Fibroblast of villous mesenchyme (primary cell): ENCODE measurements around the gene CLTC. TPM values are rescaled to one million over a fixed set of nuclear protein-coding genes. Genes with fewer than 3 reads are reported as not detected.

Experiments
- DNase-seq: peaks from one replicate; pipeline ENCODE4 v3.0.0-alpha.2; 2010; ENCODE audit warnings: low read depth
- H3K4me3 ChIP-seq: 2 replicates; pipeline ENCODE4 v1.5.1; 2011; ENCODE audit warnings: low read depth, mild to moderate bottlenecking, low read length
- total RNA-seq: library from RNA; depleted of rRNA; stranded (reverse); fragments of >200 nt; gene quantifications from 2 replicates; pipeline ENCODE4 v1.2.3, GENCODE V29; 2012
- TF ChIP-seq, protein P1 (sequence below): IDR thresholded peaks from 2 replicates; pipeline ENCODE4 v1.5.1; 2012; ENCODE audit warnings: low read depth, mild to moderate bottlenecking, low read length; ENCODE audit not compliant: insufficient read depth

CLTC gene
- total RNA-seq, 1 donor: 613 TPM

DNA sequence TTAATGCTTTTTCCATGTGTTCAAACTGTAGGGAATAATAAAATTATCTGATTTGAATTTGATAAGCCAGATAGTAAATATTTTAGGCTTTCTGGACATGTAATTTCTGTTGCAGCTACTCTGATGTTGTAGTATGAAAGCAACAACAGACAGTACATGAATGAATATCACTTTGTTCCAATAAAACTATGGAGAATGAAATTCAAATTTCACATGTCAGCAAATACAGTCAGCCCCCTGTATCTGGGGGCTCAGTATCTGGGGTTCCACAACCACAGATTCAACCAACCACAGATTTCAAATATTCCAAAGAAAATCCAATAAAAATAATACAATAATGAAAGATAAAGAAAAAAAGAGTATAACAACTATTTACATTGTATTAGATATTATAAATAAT lies 8.2 kb upstream of the CLTC start:
- TF ChIP-seq, protein P1, sequence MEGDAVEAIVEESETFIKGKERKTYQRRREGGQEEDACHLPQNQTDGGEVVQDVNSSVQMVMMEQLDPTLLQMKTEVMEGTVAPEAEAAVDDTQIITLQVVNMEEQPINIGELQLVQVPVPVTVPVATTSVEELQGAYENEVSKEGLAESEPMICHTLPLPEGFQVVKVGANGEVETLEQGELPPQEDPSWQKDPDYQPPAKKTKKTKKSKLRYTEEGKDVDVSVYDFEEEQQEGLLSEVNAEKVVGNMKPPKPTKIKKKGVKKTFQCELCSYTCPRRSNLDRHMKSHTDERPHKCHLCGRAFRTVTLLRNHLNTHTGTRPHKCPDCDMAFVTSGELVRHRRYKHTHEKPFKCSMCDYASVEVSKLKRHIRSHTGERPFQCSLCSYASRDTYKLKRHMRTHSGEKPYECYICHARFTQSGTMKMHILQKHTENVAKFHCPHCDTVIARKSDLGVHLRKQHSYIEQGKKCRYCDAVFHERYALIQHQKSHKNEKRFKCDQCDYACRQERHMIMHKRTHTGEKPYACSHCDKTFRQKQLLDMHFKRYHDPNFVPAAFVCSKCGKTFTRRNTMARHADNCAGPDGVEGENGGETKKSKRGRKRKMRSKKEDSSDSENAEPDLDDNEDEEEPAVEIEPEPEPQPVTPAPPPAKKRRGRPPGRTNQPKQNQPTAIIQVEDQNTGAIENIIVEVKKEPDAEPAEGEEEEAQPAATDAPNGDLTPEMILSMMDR: no peak
- DNase-seq: no peak
- H3K4me3 ChIP-seq: no peak overlapping the region

DNA sequence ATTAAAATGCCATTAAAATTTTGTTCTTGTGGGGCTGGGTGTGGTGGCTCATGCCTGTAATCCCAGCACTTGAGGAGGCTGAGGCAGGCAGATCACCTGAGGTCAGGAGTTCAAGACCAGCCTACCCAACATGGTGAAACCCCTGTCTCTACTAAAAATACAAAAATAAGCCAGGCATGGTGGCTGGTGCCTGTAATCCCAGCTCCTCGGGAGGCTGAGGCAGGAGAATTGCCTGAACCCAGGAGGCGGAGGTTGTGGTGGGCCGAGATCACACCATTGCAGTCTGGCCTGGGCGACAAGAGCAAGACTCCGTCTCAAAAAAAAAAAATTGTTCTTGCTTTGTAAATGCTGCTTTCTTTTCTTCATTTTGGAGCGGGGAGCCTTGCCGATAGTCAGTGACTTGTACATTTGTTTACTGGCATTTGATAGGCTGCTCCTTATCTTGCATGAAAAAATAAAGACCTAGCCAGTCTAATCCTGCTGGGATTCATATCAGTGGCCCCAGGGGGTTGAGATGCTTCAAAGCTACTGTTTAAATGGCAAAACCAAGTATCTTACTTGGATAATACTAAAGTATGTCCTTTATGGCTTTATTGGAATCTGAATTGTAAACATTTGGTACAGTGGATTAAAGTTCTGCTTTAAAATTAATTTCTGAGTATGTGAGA lies 3.3 kb upstream of the CLTC start:
- TF ChIP-seq, protein P1: no peak
- no peak overlapping the region for H3K4me3 ChIP-seq
- DNase-seq: peak; percentile 65

DNA sequence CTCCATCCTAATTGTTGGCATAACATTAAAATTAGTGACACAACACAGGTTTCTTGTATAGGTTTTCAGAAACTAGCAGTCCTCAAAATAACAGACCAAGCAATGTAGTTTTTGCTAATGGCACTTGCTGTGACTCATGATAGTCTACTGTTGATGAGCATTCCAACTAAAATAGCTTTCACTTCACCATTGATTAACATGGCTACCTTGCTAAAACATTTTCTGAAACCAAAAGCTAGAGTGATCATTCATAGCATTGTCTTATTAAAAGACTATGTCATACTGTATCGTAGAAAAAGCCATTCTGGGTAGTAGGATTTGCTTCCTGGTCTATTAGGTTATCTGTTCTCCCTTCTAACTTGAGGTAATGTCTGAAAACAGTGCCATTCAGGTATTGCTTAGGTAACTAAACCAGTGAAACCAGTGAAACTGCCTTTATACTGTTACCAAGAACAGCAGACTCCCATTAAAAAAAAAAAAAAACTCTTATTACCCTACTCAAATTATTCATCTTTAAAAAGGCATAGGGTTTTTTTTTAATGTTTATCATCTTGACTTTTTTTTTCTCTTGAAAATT lies 2.5 kb upstream of the CLTC start:
- peak; percentile 11 for DNase-seq
- no peak overlapping the region for H3K4me3 ChIP-seq
- TF ChIP-seq, protein P1: no peak

DNA sequence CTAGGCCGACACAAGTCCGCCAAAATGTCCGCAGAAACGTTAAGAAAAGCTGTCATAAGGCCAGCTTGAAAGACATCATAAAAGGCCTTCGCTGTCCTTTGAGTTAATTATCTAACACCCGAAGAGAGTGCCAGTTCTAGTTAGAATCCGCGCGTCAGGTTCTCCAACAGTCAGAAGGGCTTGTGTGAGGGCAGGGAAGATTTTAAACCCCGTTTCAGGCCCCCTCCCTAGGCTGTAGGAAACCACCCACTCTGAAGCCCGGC lies 729 bp upstream of the CLTC start:
- TF ChIP-seq, protein P1: no peak
- no peak for DNase-seq

DNA sequence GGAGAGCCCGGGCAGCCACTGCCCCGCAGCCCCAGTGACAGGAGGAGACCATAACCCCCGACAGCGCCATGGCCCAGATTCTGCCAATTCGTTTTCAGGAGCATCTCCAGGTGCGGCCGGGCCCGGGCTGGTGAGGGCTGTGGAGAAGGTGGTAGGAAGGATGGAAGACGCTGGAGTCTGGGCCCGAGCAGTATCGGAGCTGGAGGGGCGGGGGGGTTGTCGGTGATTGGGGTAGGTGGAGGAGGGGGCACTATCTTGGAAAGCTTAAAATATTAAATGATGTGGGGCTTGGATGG lies 317 bp downstream of the CLTC start:
- DNase-seq: no peak

More for the DNA sequence above, 729 bp upstream of the CLTC start:
- peak overlapping the region; percentile 98 for H3K4me3 ChIP-seq

DNA sequence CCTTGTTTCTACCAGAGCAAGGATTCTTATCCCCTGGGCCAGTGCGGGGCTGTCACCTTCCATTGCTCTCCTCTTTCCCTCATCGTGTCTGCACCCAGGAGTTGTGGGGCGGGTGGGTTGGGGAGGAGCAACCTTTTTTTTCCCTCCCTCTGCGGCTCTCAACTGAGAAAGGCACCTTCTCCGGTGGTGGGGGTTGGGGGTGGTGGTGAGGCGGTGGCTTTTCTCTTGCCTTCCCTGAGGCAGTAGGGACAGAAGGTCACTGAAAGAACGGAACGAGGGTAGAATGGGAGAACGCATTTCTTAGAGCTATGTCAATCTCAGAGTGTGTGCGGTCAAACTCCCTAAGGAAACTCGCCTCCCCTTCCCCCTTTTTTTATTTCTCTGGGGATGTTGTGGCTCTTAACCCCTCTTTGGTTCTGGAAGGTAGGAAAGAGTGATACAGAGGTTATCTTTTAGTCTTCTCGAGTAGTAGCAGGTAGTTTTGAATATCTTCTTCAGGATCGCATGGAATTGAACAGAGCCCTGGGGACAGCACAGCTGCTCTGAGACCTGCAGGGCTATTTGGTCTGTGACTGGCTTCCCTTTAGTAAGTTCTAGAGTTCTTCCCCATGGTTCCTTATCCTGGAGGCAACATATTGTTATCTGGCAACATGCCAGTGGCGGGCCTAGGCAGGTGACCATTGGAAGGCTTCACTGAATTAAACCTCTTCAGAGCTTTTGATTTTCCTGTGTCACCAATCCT lies 994 bp downstream of the CLTC start:
- DNase-seq: peak; percentile 52
- peak overlapping the region; percentile 98 for H3K4me3 ChIP-seq
- TF ChIP-seq, protein P1: no peak

More for the DNA sequence above, 317 bp downstream of the CLTC start:
- H3K4me3 ChIP-seq: peak overlapping the region; percentile 98
- TF ChIP-seq, protein P1: no peak
